Activated naive CD8-positive, alpha-beta T cell treated with anti-CD3 and anti-CD28 coated beads for 36 hours (primary cell): Measurements from ENCODE around the gene PRSS33. TPM values are rescaled to one million over a fixed set of nuclear protein-coding genes. Genes with fewer than 3 reads are reported as not detected.

Source experiments
- DNase-seq: peaks from one replicate; pipeline ENCODE4 v3.0.0; 2021
- H3K27ac Mint-ChIP-seq: one replicate; pipeline ENCODE4 v1.8.0; 2022; ENCODE audit warnings: mild to moderate bottlenecking, moderate library complexity, mixed read lengths
- H3K27me3 Mint-ChIP-seq: one replicate; pipeline ENCODE4 v1.8.0; 2022; ENCODE audit warnings: mild to moderate bottlenecking, mixed read lengths
- H3K36me3 Mint-ChIP-seq: one replicate; pipeline ENCODE4 v1.8.0; 2021; ENCODE audit warnings: mild to moderate bottlenecking, mixed read lengths
- H3K4me1 Mint-ChIP-seq: one replicate; pipeline ENCODE4 v1.8.0; 2021; ENCODE audit warnings: mixed read lengths
- H3K4me3 Mint-ChIP-seq: one replicate; pipeline ENCODE4 v1.8.0; 2022; ENCODE audit warnings: mild to moderate bottlenecking, moderate library complexity, mixed read lengths
- H3K9me3 Mint-ChIP-seq: one replicate; pipeline ENCODE4 v1.8.0; 2022; ENCODE audit warnings: mixed read lengths
- total RNA-seq, 2 experiments: library from RNA; stranded (reverse); gene quantifications; one replicate each; pipeline ENCODE4 v1.2.3, GENCODE V29; 2021

PRSS33 gene
- total RNA-seq, 2 experiments from 2014 or later = 0.40 to 0.54 TPM

DNA sequence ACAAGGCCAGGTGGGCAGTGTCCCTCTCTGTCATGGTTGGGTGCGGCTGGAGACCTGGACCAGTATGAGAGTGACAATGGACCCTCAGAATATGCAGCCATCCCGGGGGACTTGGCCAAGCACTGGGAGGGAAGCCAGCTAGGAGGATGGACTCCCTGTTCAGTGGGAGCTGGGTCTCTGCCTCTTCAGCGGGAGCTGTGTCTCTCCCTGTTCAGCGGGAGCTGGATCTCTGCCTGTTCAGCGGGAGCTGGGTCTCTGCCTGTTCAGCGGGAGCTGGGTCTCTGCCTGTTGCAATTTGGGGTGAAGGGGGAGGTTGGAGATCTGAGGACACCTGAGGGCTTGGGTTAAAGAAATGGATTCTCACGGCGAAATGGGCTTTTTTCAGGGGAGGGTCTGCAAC, 3.8 kb upstream of the PRSS33 start:
- no peaks in the 10 kb centered on the region for H3K36me3 Mint-ChIP-seq
- H3K4me1 Mint-ChIP-seq = peaks cover 2% of the 10 kb centered on the region
- H3K27ac Mint-ChIP-seq = no peak overlapping the region
- H3K9me3 Mint-ChIP-seq = no peaks in the 10 kb centered on the region
- H3K27me3 Mint-ChIP-seq = peaks cover 22% of the 10 kb centered on the region
- H3K4me3 Mint-ChIP-seq = no peak overlapping the region
- no peak for DNase-seq

- no peak for DNase-seq
- Mint-ChIP-seq H3K27me3 (peaks cover 22% of the 10 kb centered on the region), H3K27ac (no peak overlapping the region)
Observed at GRCh38 chr16:2790631-2791030, 3.3 kb upstream of the PRSS33 start.

DNA sequence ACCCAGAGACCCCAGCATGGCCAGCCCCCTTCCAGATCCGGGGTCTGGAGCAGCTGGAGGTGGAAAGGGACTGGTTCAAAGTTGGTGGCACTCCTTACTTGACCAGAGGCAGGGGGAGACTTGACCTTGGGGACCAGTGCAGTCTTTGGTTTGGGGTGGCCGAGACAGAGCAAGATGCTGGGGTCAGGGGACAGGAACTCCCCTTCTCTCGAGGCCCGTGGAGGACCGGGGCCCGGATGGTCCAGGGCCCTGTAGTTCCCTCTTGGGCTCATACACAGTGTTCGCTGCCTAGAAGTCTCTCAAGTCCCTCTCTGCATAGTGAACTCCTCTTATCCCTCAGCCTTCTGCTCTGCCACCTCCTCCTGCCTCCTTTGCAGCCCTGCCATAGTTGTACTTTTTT, 601 bp upstream of the PRSS33 start:
- Mint-ChIP-seq H3K4me3 (no peak overlapping the region), H3K9me3 (no peaks in the 10 kb centered on the region), H3K27ac (no peak overlapping the region), H3K27me3 (peaks cover 12% of the 10 kb centered on the region), H3K36me3 (no peaks in the 10 kb centered on the region), H3K4me1 (peaks cover 11% of the 10 kb centered on the region)
- DNase-seq = no peak

More at GRCh38 chr16:2790631-2791030, 3.3 kb upstream of the PRSS33 start:
- H3K9me3 Mint-ChIP-seq = no peaks in the 10 kb centered on the region
- no peak overlapping the region for H3K4me3 Mint-ChIP-seq
- H3K36me3 Mint-ChIP-seq = no peaks in the 10 kb centered on the region
- H3K4me1 Mint-ChIP-seq = peaks cover 8% of the 10 kb centered on the region

GRCh38 chr16:2786826-2787151, 571 bp downstream of the PRSS33 start:
- H3K27ac Mint-ChIP-seq = no peak overlapping the region
- H3K4me1 Mint-ChIP-seq = peaks cover 11% of the 10 kb centered on the region
- H3K9me3 Mint-ChIP-seq = no peaks in the 10 kb centered on the region
- peaks cover 12% of the 10 kb centered on the region for H3K27me3 Mint-ChIP-seq
- H3K36me3 Mint-ChIP-seq = no peaks in the 10 kb centered on the region
- no peak for DNase-seq
- H3K4me3 Mint-ChIP-seq = peak overlapping the region; percentile 64

- H3K36me3 Mint-ChIP-seq = no peaks in the 10 kb centered on the region
- H3K27me3 Mint-ChIP-seq = peaks cover 9% of the 10 kb centered on the region
- H3K4me1 Mint-ChIP-seq = peaks cover 11% of the 10 kb centered on the region
- peak overlapping the region; percentile 56 for H3K27ac Mint-ChIP-seq
- H3K9me3 Mint-ChIP-seq = no peaks in the 10 kb centered on the region
- DNase-seq = no peak
- H3K4me3 Mint-ChIP-seq = peak overlapping the region; percentile 64
Observed at GRCh38 chr16:2786061-2786825, 1.1 kb downstream of the PRSS33 start.

DNA sequence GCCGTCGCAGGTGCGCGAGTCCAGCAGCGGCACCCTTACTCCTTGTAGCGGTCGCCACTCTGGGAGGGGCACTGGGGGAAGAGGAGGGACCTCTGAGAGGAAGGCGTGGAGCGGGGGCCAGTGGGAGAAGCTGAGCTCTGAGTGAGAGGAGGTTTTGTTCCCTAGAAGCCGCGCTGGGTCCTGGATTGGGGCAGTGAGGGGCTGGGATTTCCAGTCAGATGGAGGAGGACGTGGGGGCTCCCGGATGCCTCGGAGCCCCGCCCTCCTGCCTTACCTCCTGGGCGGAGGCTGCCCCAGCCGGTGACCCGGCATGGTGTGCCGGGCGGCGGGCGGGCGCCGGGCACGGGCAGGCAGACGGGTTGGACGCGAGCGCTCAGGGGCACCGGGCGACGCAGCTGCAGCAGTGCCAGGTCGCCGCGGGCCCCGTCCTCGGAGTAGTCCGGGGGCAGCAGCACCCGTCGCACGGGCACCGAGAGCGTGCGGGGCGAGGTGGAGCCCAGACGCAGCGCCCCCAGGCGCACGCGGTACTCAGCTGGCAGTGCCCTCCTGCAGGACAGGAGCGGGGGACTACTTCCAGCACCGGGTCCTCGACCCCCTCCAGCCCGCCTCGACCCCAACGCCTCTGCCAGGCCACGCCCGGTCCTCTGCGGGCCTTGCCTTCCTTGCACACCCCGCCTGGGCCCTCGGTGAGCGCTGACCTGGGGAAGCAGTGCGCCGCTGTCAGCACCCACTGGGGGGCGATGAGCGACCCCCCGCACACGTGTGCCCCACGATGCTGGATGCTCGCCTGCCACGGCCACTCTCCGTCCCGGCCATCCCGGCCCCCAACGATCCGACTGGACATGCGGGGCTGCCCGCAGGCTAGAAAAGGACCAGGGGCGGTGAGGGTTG, 2.0 kb downstream of the PRSS33 start:
- H3K36me3 Mint-ChIP-seq = no peaks in the 10 kb centered on the region
- peak; percentile 60 for DNase-seq
- no peaks in the 10 kb centered on the region for H3K9me3 Mint-ChIP-seq
- H3K4me1 Mint-ChIP-seq = peaks cover 11% of the 10 kb centered on the region
- peak overlapping the region; percentile 78 for H3K27ac Mint-ChIP-seq
- H3K4me3 Mint-ChIP-seq = peak overlapping the region; percentile 82
- H3K27me3 Mint-ChIP-seq = peaks cover 4% of the 10 kb centered on the region

GRCh38 chr16:2784358-2785100, 2.8 kb downstream of the PRSS33 start:
- H3K27ac Mint-ChIP-seq = peak overlapping the region; percentile 78
- peaks cover 2% of the 10 kb centered on the region for H3K27me3 Mint-ChIP-seq
- no peak for DNase-seq

DNA sequence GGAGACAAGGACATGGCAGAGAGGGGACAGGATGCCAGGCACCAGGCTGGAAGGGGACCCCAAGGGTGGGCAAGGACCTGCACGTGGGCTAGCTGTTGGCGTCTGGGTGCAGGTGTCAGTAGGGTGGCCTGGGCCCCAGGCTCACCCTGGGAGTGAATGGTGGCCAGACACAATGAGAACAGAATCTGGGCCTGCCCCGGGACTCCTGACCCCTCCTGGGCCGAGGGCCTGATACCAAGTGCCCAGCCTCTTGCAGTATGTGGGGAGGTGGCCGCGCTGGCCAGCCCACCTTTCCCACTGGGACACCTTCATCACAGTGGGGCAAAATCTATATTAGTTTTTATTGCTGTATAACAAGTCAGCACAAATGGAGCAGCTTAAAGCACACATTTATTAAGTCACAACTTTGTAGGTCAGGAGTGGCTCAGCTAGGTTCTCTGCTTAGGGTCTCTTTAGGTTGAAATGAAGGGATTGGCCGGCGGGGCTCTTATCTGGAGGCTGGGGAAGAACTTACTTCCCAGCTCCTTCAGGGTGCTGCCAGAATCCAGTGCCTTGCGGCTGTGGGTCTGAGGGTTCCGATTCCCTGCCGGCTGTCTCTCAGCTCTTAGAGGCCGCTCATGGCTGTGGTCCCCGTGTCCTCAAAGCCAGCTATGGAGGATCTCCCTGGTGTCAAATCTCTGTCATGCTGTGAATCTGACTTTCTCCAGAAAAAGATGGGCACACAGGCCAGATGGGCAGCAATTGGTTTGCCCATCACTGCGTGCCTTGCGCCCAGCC, 3.6 kb downstream of the PRSS33 start:
- H3K27me3 Mint-ChIP-seq = no peaks in the 10 kb centered on the region
- H3K27ac Mint-ChIP-seq = peak overlapping the region; percentile 62
- H3K9me3 Mint-ChIP-seq = no peaks in the 10 kb centered on the region
- peaks cover 13% of the 10 kb centered on the region for H3K4me1 Mint-ChIP-seq
- H3K4me3 Mint-ChIP-seq = peak overlapping the region; percentile 64
- no peak for DNase-seq
- H3K36me3 Mint-ChIP-seq = peaks cover under 1% of the 10 kb centered on the region

More at GRCh38 chr16:2784358-2785100, 2.8 kb downstream of the PRSS33 start:
- Mint-ChIP-seq H3K4me1 (peaks cover 11% of the 10 kb centered on the region), H3K9me3 (no peaks in the 10 kb centered on the region), H3K36me3 (no peaks in the 10 kb centered on the region), H3K4me3 (peak overlapping the region; percentile 82)

GRCh38 chr16:2782583-2783351, 4.6 kb downstream of the PRSS33 start:
- DNase-seq = no peak
- H3K9me3 Mint-ChIP-seq = no peaks in the 10 kb centered on the region
- peaks cover 23% of the 10 kb centered on the region for H3K4me1 Mint-ChIP-seq
- H3K27me3 Mint-ChIP-seq = no peaks in the 10 kb centered on the region
- H3K27ac Mint-ChIP-seq = no peak overlapping the region
- no peak overlapping the region for H3K4me3 Mint-ChIP-seq
- peaks cover 8% of the 10 kb centered on the region for H3K36me3 Mint-ChIP-seq

DNA sequence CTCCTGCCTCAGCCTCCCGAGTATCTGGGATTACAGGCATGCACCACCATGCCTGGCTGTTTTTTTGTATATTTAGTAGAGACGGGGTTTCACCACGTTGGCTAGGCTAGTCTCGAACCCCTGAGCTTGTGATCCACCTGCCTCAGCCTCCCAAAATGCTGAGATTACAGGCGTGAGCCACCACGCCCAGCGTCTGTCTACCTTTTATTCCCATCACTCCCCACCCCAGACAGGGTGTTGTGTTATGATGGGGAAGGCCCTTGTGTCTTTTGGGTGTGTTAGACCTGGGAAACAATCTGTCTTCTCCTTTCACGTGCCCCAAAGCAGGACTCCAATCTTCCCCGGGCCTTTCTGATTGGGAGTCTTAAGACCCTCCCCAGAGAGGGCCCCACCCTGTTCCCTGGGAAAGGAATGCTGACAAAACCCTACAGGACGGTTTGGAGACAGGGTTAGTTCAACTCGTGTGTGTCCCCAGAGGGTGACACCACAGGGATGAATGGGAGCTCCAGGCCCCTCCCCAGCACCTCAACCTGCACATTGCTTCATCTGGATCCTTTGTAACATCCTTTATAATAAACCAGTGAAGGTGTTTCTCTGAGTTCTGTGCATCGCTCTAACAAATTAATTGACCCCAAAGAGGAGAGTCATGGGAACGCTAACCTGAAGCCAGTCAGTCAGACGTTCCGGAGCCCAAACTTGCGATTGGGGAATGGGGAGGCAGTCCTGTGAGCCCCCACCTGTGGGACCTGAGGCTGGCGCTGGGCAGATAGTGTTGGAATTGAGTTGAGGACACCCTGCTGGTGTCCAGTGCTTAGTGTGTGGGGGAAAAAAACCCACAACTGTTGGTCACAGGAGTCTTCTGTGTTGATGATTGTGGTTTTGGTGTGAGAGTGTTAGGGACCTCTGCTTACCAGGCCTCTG, 7.1 kb downstream of the PRSS33 start:
- no peak overlapping the region for H3K27ac Mint-ChIP-seq
- H3K36me3 Mint-ChIP-seq = peaks cover 12% of the 10 kb centered on the region
- no peaks in the 10 kb centered on the region for H3K27me3 Mint-ChIP-seq
- H3K4me1 Mint-ChIP-seq = peaks cover 24% of the 10 kb centered on the region
- H3K4me3 Mint-ChIP-seq = no peak overlapping the region
- DNase-seq = no peak
- H3K9me3 Mint-ChIP-seq = no peaks in the 10 kb centered on the region

DNA sequence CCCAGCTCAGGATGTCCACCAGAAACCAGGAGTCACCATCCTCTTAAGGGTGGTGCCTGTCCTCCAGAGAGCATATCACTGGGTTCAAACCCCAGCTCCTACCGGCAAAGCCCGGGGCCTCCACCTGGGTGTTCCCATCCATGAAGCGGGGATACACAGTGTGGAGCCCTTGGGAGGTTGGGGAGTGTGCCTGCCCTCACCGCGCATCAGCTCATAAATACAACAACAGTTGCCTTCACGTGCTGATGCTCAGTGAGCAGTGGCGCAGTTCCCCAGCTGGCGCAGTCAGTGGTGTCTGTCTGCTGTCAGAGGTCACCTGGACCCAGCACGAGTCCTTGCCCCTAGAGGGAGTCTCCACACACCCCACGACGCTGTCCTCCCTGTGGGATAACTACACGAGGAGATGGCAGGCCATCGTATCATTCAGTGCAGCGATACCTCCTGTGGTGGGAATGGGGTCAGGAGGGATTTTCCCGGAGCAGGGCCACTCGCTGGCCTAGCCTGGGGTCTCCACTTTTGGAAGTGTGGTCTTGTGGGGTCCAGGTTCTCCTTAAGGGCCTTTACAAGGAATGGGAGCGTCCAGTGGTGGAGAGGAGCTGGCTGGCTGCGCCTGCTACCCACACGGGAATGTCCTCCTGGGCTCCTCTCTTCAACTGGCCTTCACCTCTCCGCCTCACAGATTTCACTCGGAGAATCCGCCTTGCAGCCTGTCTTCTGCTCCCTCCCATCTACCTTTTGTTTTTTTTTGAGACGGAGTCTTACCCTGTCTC, 8.0 kb downstream of the PRSS33 start:
- no peak overlapping the region for H3K4me3 Mint-ChIP-seq

DNA sequence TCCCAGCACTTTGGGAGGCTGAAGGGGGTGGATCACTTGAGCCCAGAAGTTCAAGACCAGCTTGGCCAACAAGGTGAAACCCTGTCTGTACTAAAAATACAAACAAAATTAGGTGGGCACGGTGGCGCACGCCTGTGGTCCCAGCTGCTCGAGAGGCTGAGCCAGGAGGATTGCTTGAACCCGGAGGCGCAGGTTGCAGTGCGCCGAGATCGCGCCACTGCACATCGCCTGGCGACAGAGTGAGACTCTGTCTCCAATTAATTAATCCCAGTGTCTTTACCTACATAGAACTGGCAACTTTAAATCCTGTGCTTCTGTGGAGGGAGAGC, 8.8 kb downstream of the PRSS33 start:
- no peak for DNase-seq
- H3K27ac Mint-ChIP-seq = peak overlapping the region; percentile 96
- peaks cover 26% of the 10 kb centered on the region for H3K4me1 Mint-ChIP-seq

More for the DNA sequence above, 8.0 kb downstream of the PRSS33 start:
- H3K9me3 Mint-ChIP-seq = no peaks in the 10 kb centered on the region
- H3K4me1 Mint-ChIP-seq = peaks cover 29% of the 10 kb centered on the region
- no peaks in the 10 kb centered on the region for H3K27me3 Mint-ChIP-seq
- DNase-seq = no peak
- H3K27ac Mint-ChIP-seq = peak overlapping the region; percentile 16
- H3K36me3 Mint-ChIP-seq = peaks cover 12% of the 10 kb centered on the region

More for the DNA sequence above, 8.8 kb downstream of the PRSS33 start:
- peaks cover 12% of the 10 kb centered on the region for H3K36me3 Mint-ChIP-seq
- no peaks in the 10 kb centered on the region for H3K27me3 Mint-ChIP-seq
- peak overlapping the region; percentile 93 for H3K4me3 Mint-ChIP-seq
- no peaks in the 10 kb centered on the region for H3K9me3 Mint-ChIP-seq
